T1000 (cell line): ENCODE results near the gene WNT2.
"Not testable (repeated sequence)": the region's sequence is repeated elsewhere in the genome, so short reads cannot be mapped to it uniquely, and the experiment has no call there.

Experiments
- DNase-seq: peaks from one replicate; lab custom pipeline; 2025; ENCODE audit warnings: mixed read lengths; lab: John Stamatoyannopoulos, UW

The WNT2 gene

DNA sequence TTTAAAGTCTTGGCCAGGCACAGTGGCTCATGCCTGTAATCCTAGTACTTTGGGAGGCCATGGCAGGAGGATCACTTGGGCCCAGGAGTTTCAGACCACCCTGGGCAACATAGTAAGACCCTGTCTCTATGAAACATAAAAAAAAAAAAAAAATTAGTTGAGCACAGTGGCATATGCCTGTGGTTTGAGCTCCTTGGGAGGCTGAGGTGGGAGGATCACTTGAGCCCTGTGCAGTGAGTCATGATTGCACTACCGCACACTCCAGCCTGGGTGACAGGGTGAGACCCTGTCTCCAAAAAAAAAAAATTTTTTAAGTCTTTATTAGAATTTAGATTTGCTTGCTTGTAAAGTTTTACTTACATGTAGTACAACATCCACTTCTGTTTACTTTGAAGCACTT, 14.0 kb downstream of the WNT2 start:
- no peak for DNase-seq

DNA sequence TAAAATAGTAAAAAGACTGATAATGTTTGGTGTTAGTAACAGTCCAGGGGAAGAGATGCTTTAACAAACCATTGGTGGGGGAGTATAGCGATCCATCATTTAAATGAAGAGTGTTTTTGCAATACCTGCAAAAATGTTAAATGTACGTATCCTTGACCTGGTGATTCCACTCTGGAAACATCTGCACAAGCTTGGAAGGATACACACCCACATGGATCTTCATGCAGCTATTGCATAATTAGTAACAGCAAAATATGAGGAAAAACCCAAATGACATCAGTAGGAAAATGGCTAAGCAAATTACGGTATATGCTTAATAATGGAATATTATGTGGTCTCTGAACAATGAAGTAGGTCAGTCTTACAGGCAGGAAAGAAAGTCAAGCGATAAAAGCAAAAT, 20.5 kb downstream of the WNT2 start:
- no peak for DNase-seq

DNA sequence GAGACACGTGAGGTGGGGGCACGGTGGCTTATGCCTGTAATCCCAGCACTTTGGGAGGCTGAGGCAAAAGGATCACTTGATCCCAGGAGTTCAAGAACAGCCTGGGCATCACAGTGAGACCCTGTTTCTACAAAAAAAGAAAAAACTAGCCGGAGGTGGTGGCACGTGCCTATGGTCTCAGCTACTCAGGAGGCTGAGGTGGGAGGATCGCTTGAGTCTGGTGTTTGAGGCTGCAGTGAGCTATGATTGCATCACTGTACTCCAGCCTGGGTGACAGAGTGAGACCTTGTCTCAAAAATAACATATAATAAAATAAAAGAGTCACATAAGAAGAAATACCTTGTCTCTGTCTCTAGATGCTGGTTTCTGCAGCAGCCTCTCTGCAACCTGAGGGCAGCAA, 22.4 kb downstream of the WNT2 start:
- not testable (repeated sequence) for DNase-seq

DNA sequence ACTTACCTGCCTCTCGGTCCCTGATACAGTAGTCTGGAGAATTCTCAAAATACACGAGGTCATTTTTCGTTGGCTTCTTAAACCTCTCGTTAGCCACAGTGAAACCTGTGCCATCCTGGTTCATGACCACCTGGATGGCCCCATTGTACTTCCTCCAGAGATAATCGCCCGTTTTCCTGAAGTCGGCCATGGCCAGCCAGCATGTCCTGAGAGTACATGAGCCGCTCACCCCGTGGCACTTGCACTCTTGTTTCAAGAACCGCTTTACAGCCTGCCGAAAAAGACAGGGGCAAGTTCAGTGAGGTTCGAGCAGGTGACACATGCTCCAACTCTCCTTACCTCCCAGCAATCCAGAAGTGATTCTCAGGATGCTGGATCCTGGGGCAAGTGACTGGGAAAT, 25.3 kb downstream of the WNT2 start:
- DNase-seq: no peak

DNA sequence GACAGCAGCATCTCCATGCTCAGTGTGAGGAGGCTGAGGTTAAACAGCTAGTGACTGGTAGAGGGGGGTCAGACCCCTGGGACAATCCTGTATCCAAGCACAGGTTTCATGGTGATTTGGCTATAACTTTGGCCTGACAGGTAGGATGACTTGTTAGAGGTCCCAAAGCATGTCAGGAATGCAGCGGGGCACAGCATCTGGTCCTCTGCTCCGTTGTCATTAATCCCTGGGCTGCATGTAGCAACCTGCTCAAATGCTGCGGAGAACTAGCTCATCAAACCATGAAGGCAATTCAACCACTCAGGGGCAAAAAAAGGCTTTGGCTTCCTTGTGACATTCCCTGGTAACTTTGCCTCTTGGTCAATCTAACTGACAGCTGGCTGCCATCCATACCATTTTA, 26.8 kb downstream of the WNT2 start:
- DNase-seq: no peak

DNA sequence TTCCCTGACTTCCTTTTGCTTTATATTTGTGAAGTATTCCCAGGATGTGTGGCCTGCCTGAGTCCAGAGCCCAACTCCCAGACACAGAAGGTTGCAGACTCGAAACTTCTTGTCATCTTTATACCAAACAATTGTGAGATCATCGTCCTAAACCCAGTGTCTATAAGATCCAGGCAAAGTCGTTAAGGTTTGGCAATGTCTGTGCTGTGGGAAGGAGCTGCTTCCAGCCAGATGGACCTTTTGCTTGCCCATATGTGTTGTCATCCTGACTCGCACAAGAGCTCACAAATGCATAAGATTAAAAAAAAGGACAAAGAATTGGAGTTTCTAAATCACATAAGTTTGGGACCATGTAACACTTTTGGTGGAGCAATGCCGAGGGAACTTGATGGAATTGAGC, 37.0 kb downstream of the WNT2 start:
- DNase-seq: no peak

DNA sequence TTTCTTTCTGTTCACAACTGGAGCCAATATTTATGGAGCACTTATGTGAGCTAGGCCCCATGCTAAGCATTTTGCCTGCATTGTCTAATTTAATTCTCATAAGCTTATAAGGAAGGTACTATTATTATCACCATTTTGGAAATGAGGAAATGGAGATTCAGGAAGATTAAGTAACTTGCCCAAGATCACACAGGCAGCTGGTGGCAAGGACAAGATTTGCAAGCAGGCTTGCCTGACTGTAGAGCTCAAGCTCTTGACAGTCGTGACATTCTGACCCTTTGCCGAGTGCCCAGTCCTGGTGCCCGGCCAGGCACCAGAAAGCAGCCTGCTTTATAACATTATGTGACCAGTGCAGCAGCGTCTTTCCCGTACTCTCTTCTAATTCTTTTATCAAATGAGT, 38.2 kb downstream of the WNT2 start:
- no peak for DNase-seq

DNA sequence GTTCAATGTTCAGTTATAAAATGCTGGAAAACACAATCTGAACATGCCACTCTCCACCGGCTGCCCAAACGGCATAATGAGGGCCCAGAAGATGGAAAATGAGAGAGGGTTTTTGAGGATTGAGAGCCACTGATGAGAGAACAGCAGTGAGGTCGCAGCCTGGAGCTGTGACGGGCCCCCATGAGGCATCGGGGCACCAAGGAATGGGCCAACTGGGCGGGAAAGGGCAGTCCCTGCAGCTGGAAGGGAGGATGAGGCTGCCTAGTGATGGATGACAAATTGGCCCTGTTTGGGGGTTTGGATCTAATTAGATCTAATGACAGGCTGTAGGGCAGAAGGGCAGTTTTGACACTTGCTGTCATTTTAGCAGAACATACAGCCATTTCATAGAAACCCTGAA, 39.1 kb downstream of the WNT2 start:
- no peak for DNase-seq

DNA sequence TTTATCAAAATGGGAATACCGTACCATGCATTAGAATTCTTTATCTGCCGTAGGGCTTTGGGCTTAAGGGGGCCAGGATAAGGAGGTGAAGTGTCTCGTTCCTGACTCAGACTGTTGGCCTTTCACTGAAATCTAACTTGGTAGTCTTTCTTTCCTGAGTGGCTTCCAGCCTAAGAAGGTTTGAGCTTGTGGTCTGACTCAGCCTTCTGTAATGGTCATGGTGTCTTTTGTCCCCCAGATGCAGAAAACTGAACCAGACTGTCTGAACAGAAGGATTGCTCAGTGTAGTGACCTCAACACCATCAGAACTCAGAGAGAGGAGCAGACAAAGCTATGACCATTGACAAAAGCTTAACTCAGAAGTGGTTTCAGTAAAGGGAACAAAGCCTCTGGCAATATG, 39.5 kb downstream of the WNT2 start:
- DNase-seq: no peak

DNA sequence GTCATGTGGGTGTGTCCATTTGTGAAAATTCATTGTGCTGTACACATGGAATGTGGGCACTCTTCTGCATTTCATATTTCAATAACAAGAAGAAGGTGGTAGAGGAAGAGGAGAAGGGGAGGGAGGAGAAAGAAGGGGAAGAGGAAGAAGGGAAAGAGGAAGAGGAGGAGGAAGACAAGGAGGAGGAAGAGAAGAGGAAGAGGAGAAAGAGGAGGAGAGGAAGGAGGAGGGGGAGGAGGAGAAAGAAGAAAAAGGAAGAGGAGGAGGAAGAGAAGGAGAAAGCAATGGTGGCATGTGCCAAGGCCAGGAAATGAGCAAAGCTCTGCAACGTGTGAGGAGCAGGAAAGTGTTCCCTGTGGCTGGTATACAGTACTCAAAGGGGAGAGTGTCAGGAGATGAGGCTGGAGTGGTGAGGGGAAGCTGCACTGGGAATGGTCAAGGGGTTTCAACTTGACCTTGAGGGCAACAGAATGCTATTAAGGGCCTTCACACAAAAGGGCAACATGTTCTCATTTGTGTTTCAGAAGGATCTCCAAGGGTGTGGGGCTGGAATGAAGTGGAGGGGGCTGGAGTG, 40.5 kb downstream of the WNT2 start:
- DNase-seq: no peak

DNA sequence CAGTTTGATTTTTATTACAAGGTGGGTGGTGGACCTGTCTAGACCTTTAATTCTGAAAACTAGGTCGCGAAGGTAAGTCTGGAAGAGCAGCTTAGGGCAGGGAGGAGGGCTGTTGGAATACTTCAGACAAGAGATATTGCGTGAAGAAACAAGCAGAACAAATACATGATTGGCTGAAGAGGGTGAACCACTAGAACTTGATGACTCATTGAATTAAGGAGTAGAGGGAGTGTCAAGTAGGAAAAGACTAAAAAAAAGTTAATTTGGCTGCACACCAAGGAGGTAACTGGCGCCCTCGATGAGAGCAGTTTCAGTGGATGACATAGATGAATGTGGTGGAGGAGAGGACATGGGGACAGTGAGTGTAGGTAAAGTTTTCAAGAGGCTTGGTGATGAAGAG, 41.3 kb downstream of the WNT2 start:
- DNase-seq: no peak

DNA sequence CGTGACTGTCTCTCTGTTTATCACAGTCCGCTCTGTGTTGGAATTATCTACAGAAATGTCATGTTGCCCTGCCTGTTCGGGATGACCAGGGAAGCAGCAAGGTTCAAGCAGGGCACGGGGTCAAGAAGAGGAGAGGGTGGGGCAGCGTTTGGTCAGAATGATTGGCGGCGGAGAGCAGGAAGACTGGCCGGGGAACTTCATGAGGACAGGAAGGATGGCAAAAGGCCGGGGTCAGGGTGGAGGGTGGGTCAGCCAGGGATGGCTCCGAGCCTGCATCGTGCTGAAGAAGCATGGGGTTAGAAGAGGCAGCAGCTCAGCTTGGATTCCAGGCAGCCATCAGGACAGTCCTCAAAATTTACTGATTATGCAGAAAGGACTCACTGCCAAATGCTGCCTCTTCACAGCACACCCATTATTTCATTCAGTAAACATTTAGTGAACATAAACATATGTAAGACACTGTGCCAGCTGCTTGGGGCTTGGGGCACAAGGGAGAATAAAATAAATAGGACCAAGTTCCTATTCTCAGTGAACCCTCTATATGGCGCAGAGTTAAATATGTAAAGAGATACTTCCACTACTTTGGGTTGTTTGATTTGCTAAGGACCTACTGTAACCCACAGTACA, 42.8 kb downstream of the WNT2 start:
- DNase-seq: no peak

DNA sequence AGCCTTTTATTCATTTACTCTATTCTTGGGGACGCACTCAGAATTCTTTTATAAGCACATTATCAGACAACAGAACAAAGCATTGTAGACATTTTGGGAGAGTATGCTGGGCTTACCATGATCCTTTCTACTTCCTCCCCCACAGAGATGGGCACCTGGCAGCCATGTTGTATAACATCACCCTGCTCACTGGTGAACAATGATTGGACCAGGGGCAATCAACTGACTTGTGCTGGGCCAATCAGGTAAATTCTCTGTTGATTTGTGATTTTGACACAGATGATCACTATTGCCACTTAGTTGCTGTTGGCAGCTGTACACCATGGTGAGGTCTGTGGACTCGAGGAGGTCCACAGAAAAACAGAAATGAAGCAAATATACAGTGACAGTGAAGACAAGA, 43.7 kb downstream of the WNT2 start:
- no peak for DNase-seq

DNA sequence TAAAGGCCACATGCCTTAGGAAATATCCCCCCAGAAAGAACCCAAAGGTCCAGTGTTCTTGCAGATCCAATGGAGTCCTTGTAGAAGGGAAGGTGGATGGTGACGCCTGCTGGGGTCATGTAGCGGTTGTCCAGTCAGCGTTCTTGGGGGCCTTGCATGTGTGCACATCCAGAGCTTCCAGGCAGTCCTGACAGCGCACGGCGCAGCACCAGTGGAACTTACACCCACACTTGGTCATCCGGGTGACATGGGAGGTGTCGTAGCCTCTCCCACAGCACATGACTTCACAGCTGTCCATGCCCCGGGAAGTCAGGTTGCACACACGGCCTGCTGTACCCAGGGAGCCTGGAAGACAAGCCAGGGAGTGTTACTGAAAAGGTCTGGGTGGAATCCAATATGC, 44.8 kb downstream of the WNT2 start:
- no peak for DNase-seq

DNA sequence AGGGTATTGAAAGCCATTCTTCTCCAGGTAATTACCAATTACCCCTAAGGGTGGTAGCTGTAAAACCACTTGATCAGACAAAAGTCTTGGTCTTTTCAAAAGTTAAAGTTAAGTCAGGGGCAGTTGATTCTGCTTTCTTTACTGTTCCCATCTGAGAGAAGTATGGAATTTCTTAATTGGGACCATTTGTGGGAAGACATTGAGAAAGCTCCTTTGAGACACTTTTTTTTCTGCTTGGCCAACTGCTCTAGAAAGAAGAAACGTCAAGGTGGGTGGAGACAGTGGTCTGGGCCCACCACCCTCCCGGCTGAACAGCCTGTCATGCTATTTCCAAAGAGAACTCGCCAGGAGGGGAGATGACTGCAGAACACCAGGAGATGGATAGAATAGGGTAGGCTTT, 45.3 kb downstream of the WNT2 start:
- no peak for DNase-seq

DNA sequence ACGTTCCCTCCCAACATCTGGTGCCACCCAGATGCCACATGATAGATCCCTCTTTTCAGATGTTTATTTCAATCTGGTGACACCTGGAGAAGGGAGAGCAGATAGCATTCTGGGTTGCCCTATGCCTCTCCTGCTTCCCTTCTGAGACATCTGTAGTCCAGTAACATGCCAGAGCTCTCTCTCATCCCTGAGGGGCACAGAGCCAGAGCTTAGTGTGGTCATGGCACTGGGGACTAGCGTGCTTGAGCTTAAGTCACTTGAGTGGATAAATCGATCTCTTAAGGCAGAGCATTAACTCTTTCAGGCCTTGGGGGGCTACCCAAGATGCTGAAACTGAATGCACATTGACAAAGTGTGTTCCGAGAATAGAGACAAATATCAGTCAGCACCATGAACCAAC, 47.9 kb downstream of the WNT2 start:
- no peak for DNase-seq

DNA sequence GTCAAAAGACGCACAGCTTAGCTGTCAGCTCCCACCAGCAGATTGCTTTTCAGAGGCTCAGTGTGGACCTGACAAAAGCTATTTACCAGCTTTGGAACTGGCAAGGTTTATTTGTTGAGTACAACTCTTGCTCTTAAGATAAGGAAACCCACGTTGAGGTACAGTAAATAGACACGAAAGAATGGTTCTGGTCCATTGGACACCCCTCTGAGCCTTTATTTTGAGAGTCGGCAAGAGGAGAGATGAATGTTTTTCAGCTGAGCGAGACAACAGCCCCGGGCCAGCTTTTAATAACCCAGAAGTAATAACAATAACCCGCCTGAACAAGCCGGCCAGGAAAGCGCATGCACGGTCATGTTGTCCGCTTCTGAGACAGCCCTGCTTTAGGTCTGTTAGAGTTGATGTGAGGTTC, 49.0 kb downstream of the WNT2 start:
- DNase-seq: no peak

DNA sequence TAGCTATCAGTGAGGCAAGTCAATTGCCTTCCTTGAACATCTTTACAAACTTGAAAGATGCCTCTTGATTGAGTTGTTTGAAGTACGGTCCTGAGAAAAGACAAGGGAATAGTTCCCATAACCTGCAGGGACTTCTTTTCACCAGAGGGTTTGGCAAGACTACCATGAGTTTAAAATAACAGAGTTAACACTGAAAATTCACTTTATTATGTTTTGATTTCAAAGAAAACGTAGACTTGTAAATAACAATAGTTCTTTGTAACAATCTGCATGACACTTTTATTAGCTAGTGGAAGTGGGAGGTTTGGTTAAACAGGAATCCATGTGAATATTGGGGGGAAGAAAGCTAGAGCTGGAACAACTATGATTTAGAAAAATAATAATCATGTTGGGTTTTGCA, 49.5 kb downstream of the WNT2 start:
- DNase-seq: no peak

DNA sequence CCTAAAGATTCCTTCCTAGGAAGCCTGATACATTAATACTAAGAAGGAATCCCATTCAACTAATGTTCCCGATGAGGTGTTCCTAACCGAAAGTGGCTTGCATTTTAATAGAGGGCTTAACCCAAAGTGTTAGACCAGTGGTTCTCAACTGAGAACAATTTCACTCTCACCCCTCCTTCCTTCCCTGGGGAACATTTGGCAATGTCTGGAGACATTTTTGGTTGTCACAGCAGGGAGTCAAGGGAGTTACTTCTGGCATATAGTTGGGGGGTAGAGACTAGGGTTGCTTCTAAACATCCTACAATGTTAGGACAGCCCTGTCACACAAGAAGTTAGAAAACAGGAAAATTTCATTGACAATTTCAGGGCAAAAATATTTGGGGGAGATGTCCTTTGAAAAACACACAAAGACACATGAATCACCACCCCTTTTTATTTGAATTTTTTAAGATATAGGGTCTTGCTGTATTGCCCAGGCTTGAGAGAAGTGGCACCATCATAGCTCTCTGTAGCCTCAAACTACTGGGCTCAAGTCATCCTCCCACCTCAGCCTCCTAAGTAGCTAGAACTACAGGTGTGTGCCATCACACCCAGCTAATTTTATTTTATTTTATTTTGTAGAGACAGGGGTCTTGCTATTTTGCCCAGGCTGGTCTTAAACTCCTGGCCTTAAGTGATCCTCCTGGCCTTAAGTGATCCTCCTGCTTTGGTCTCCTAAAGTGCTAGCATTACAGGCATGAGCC, 50.7 kb downstream of the WNT2 start:
- no peak for DNase-seq

DNA sequence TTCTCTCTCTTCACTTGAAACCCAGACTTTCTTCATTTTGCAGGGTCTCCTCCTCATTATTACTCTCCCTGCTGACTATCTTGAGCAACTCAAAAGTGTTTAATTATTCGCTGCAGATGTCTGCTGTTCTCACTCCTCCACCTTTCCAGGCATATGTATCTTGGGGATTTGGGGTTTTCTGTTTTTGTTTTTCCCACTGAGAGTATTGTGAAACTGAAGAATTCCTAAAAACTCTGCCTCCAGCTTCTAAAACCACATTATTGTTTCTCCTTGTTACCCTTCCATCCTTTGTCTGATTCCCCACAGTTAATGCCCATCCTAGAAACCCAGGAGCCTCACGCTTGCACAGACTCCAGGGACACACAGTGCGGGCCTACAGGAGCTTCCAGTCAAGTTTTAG, 51.3 kb downstream of the WNT2 start:
- DNase-seq: no peak

DNA sequence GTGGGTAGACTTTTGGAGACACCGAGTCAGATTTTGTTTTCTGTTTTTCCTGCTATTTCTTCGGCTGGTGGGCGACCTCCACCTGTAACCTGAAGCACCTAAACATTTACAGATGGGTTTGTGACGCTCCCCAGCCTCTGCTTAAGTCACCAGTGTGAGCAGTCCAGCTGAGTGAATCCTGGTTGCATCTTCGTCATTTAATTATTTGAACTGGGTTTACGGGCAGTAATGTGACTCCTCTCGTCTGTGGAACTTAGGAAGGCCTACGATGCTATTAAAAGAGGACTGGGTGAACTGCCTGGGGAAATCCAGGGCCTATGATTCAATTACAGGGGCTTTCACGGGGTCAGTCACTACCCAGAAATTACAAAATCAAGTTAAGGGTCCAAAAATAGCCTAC, 52.5 kb downstream of the WNT2 start:
- no peak for DNase-seq

DNA sequence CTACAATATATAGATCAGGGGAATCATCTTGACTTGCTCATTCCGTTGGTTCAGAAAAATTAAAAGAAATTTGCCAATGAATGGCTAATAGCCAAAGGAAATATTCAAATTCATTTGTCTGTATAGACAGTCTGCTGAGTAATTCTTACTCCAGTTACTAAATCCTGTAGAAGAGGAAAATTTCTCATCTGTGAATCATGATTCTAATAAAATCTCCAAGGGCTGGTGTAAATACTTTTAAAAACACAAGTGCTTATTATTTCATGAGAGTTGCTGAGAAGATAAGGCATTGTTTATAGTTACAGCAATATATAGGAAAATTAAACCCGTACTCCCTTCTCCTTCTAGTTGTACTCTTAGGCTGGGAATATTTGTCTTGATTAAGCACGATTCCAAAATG, 53.0 kb downstream of the WNT2 start:
- no peak for DNase-seq

DNA sequence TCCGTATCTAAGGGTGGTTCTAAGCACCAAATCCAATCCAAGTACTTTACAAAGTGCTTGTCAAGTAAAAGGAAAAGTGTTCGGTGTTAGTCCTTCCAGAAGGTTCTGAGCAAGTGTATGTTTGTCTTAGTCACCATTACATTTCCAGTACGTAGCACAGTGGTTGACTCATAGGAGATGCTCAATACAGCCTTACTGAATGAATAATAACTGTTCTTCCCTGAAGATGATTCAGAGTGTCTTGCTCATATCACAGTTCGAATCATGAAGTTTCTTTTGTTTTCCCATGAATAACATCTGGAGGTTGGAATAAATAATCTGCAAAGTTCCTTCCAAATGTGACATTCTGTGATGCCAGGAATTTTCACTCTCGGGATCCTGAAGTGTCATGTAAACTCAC, 53.4 kb downstream of the WNT2 start:
- no peak for DNase-seq

DNA sequence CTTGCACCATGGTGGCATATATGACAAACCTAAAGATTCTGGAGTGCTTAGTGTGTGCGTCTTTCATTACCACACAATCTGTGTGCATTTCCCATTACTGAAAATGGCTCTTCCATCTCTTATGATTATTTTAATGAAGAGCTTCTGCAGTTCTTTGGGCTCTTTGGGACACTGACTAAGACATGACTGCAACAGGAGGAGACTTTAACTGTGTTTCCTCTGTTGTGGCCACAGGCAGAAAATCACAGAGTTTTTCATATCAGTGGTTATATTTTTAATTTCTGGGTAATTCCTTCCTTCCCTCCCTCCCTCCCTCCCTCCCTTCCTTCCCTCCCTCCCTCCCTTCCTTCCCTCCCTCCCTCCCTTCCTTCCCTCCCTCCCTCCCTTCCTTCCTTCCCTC, 58.1 kb downstream of the WNT2 start:
- no peak for DNase-seq
